Renal pelvis (tissue), 4 donors: ENCODE measurements around the gene ATP4B. TPM values are rescaled to one million over a fixed set of nuclear protein-coding genes. Genes with fewer than 3 reads are reported as not detected.

Experiments used
- DNase-seq: peaks from one replicate; pipeline ENCODE4 v3.0.0-alpha.2; 2013
- polyA plus RNA-seq, 3 donors: library from polyadenylated mRNA; unstranded; fragments of 120-200 nt; gene quantifications; one replicate each; pipeline ENCODE4 v1.2.1, GENCODE V29; 2013; ENCODE audit not compliant: insufficient read length in 3 of 3

ATP4B gene
- polyA plus RNA-seq, 3 donors: 0.27 to 0.53 (median 0.44) TPM

DNA sequence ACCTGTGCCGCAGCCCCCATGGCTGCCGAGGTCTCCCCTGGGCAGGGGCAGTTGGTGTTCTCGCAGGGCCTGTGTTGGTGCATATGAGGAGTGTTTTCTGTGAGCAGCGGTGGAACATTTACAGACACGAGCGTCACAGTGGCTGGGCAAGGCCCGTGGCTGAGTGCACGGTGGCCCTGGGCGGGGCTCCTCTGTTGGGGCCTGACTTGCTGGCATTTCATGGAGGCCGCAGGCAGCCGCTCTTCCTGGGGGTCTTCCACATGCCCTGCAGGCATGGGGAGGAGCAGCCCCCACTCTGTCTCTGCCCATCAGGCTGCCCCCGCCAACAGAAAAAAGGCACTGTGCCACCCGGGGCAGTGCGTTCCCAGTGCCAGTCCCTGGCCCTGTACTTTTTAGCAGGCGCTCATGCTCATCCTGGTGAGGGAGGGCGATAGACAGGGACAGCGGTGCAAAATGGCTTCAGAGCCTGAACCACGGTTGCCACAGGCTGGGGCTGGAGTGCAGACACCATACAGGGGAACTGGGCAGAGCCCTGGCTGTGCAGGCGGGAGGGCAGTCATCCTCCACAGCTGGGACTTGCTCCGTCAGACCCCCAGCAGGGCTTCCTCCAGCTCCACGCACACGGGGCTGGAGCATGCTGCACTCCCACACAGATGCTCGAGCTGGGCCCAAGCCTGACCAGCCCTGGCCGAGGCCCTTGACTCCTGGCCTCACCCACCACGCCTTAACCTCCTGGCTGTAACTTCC is 49.9 kb downstream of the ATP4B start:
- peak; percentile 34 for DNase-seq

DNA sequence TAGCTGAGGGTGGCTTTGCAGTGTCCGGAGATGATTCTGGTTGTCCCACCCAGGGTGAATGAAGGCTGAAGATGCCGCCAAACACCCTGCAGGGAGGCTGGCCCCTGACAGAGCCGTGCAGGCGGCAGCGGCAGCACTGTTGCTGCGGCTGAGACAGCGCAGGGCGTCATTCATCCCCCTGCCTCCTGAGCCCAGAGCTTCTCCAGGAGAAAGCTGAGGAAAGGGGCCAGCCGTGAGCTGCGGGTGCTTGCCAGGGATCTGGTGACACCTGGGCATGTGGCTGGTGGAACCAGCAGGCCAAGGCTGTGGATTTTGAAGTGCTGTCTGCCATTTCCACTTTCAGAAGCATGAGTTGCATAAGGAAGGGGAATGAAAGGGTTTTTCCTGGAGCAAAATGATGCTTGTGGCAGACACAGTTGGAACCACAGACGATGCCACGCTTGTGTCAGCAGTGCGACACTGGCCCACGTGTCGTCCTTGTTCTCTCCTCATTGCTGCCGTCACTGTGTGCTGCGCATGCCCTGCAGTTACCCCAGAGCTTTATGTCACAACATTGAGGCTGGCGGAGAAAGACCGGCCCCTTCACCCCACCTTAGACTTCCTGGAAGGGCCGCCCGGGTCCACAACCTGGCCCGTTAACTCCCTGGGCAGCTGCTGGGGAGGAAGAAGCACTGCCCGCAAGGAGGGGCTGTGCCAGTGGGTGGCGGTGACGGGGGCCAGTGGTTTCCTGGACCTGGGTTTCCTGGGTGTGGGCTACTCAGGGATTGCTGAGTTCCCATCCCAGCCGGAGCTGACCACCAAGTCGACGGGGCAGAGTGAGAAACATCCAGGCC is 50.7 kb downstream of the ATP4B start:
- no peak for DNase-seq

- no peak for DNase-seq
Measured at GRCh38 chr13:113605866-113606438, 52.0 kb downstream of the ATP4B start.

DNA sequence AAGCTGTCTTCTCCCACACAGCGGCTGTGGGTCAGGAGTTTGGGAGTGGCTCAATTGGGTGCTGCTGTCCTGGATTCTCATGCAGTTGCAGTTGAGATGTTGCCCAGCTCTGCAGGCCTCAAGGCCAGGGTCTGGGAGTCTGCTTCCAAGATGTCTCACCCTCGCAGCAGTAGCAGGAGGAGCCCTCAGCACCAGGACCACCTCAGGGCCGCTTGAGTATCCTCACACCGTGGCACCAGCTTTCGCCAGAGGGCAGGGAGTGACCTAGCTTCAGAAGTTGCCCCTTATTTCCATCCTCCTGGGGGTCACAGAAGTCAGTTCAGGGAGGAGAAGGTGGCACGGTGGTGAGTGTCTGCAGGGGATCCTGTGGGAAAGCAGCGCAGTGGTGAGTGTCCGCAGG is 52.5 kb downstream of the ATP4B start:
- no peak for DNase-seq

DNA sequence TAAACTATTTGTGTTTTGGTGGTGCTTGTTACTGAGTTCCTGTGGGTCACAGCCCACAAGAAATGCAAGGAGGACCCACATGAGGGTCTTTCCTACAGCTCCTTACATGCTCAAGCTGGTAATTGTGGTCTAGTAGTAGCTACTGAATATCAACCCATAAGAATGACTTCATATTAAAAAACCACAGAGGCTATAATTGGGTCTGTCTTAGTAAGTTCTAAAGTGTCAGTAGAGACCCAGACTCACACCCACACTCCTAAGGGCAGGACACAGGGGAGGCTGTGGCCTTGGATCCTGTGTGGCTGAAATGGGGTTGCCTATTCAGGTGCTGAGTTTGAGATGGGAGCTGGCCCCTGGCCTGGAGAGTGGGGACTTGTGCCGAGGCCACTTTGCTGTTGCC is 53.8 kb downstream of the ATP4B start:
- no peak for DNase-seq

DNA sequence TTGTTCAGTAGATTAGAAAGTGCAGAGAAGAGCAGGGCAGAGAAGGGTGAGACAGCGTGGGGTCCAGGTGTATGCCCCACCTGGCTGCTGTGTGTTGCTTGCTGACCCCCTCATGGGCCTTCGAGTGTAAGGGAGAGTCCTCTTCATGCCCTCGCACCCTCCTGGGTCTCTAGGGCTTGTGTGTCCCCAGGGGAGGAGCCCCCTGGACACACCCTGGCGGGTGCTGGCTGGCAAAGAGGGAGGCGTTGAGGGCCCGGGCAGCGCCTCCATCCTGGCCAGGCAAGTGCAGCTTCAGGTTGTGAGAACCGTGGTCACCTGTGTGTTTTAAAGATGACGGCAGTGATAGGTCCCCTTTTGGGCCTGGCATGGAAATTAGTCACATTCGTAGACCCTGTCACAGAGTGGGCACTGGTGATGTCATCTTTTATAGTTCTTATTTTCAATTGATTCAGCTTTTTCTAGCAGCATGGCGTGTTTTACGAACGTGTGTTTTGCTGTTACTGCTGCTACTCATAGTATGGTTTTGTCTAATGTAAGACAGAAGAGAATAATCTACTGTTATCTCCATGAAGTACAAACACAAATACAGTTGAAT is 54.8 kb downstream of the ATP4B start:
- DNase-seq: no peak

DNA sequence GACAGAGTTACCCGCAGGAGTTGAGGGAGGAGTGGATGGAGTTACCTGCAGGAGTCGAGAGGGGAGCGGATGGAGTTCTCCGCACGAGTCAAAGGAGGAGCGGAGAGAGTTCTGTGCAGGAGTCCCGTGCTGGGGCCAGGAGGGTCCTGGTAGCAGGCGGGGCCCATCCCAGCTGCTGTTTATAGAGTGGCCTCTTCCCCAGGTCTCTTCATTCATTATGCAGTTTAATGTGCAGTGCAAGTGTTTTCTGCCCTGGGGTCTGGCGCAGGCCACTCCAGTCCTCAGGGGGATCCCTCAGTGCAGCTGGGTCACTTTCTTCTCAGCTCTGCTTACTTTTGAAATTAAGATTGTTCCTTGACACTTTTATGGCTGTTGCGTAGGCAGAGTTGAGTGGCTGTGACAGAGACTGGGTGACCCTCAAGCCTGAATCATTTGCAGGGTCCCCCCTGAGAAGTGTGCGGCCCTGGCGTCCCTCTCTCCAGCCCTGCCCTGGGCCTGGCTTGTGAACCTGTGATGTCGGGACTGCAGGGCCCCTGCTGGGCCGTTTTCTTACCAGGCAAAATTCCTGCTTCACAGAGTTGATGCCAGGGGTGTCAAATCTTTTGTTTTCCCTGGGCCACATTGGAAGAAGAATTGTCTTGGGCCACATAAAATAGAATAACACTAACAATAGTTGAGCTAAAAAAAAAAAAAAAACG is 55.6 kb downstream of the ATP4B start:
- peak; percentile 17 for DNase-seq

DNA sequence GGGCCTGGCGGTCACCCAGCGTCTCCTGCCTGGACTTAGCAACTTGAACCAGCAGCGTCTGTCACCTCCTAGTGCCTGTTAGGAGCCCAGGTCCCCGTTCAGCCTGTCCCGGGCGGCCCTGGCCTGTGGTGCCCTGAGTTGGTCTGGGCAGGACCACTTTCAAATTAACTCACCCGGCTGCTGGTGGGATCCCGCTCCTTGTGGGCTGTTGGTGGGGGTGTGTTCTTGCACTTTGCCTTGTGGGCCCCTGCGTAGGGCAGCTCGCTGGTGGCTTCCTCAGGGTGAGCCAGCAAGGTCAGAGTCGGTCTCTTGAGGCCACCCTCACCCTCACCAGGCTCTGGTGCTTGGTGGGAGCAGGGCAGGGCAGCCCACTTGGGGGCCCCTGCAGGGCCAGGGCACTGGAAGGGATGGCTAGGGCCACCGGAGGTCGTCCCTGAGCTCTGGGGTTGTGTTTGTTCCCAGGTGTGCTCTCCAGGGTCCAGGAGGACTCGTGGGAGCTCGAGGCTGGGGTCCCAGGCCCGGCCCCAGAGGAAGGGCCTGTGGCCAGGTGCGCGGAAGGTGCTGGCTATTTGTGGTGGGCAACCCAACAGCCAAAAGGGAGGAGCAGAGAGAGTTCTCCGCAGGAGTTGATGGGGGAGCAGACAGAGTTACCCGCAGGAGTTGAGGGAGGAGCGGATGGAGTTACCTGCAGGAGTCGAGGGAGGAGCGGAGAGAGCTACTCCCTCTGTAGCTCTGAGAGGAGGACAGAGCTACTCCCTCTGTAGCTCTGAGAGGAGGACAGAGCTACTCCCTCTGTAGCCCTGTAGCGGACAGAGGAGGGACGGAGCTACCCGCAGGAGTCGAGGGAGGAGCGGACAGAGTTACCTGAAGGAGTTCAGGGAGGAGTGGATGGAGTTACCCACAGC is 56.6 kb downstream of the ATP4B start:
- DNase-seq: no peak

DNA sequence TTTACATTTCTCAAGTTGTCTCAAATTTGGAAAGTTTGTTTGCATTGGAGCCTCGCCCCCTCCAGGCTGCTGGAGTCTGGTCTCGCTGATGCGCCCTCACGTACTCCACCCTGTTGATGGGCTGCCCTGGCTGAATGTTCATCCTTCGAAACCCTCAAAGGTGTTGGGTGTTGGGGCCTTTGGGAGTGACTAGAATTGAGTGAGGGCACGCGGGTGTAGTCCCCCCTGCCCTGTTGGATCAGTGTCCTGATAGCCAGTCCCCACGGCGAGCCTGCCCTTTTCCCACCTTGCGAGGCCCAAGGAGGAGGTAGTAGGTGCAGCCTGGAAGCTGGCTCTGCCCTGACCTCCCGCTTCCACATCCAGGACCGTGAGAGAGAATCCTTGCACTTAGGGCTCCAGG is 58.6 kb downstream of the ATP4B start:
- DNase-seq: no peak

Other genes starting within 250 kb of the ATP4B start
- gene ADPRHL1, start 204.7 kb downstream of the ATP4B start, polyA plus RNA-seq: 1 to 10 TPM; 2.8 to 5.6 (median 4.7) TPM
- gene DCUN1D2, start 167.5 kb downstream of the ATP4B start, polyA plus RNA-seq: 10 to 100 TPM; 16.9 to 29.6 (median 29.5) TPM
- 10 to 100 TPM; 81.7 to 87.4 (median 85.3) TPM for gene TFDP1, start 73.4 kb downstream of the ATP4B start, polyA plus RNA-seq
- under 1 TPM; 0.06 to 0.30 (median 0.11) TPM for gene GRK1, start 9.0 kb upstream of the ATP4B start, polyA plus RNA-seq
- gene TMEM255B, start 101.0 kb upstream of the ATP4B start, polyA plus RNA-seq: 1 to 10 TPM; 7.1 to 9.5 (median 8.4) TPM
- gene GAS6, start 205.9 kb upstream of the ATP4B start, polyA plus RNA-seq: 10 to 100 TPM; 28.5 to 32.7 (median 30.4) TPM